Upper lobe of right lung (tissue), 1 donor: ENCODE measurements around the gene POLR3G. TPM values are rescaled to one million over a fixed set of nuclear protein-coding genes. Genes with fewer than 3 reads are reported as not detected.

Experiments
- ATAC-seq: fragments of 200-7000 bp; cut with Tn5 transposase; one replicate; pipeline ENCODE4 v1.9.1; 2020; ENCODE audit warnings: mild to moderate bottlenecking, moderate library complexity
- DNase-seq: peaks from one replicate; pipeline ENCODE4 v3.0.0-alpha.2; 2020
- H3K27ac ChIP-seq: fragments of 200-600 bp; one replicate; pipeline ENCODE4 v1.8.0; 2022
- H3K27me3 ChIP-seq: fragments of 200-600 bp; one replicate; pipeline ENCODE4 v1.8.0; 2022; ENCODE audit warnings: mild to moderate bottlenecking
- H3K36me3 ChIP-seq: fragments of 200-600 bp; one replicate; pipeline ENCODE4 v1.8.0; 2022
- H3K4me1 ChIP-seq: fragments of 200-600 bp; one replicate; pipeline ENCODE4 v1.8.0; 2022
- H3K4me3 ChIP-seq: fragments of 200-600 bp; one replicate; pipeline ENCODE4 v1.8.0; 2022; ENCODE audit warnings: mild to moderate bottlenecking
- H3K9me3 ChIP-seq: fragments of 200-600 bp; one replicate; pipeline ENCODE4 v1.8.0; 2022
- CTCF ChIP-seq: fragments of 200-600 bp; IDR thresholded peaks from one replicate; pipeline ENCODE4 v1.8.0; 2022; ENCODE audit warnings: antibody characterized with exemption
- intact Hi-C: fragments of 100-400 bp; cut with DNase I; formaldehyde crosslinking; loops from one replicate; pipeline ENCODE4 v1.11.0; 2022
- total RNA-seq: library from RNA; stranded (reverse); fragmentation: NEBNext Ultra II Directional; extraction: Animal tissue kit (Norgen Biotek cat#: 25700); gene quantifications from one replicate; pipeline ENCODE4 v1.2.1, GENCODE V29; 2021
- donor health status: DM: no; HTN: yes; CAD: no; lungs with severe emphysema.

POLR3G gene
- total RNA-seq, 1 donor from 2014 or later, result 0.93 TPM

DNA sequence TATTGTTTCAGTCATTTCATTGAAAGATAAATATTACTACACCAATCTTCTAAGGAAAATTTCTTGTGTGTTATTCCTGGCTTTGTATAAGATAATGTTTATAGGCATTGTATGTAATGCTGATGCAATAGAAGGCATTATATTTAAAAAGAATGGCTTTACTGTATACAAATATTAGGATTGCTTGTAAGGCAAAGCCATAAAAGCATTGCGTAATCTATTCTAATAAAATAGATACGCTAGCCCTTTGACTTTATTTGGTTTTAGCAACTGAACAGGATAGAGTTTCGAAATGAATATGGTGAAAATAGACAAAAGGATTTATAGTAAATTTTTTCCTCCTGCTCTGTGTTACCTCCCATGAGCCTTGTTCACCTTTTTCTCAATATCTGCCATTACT is 60.3 kb downstream of the POLR3G start:
- no peak for TF ChIP-seq CTCF
- ATAC-seq (no peak), DNase-seq (no peak)
- H3K27me3 ChIP-seq, result peaks cover 14% of the 10 kb centered on the region
- H3K27ac ChIP-seq, result no peak overlapping the region
- intact Hi-C loops, result no loop called here
- peaks cover 10% of the 10 kb centered on the region for H3K4me1 ChIP-seq
- no peaks in the 10 kb centered on the region for H3K9me3 ChIP-seq
- H3K4me3 ChIP-seq, result no peak overlapping the region
- H3K36me3 ChIP-seq, result no peaks in the 10 kb centered on the region

GRCh38 chr5:90542827-90543519 is 68.3 kb downstream of the POLR3G start:
- no peak overlapping the region for H3K4me3 ChIP-seq
- DNase-seq (no peak), ATAC-seq (no peak)
- H3K36me3 ChIP-seq, result no peaks in the 10 kb centered on the region
- H3K27ac ChIP-seq, result no peak overlapping the region
- TF ChIP-seq CTCF, result no peak
- no peaks in the 10 kb centered on the region for H3K9me3 ChIP-seq
- intact Hi-C loops, result no loop called here
- H3K4me1 ChIP-seq, result no peaks in the 10 kb centered on the region
- no peaks in the 10 kb centered on the region for H3K27me3 ChIP-seq

- H3K9me3 ChIP-seq, result no peaks in the 10 kb centered on the region
- no peaks in the 10 kb centered on the region for H3K4me1 ChIP-seq
- H3K4me3 ChIP-seq, result no peak overlapping the region
- TF ChIP-seq CTCF, result no peak
- ATAC-seq, result no peak
- intact Hi-C loops, result no loop called here
- H3K36me3 ChIP-seq, result no peaks in the 10 kb centered on the region
- H3K27me3 ChIP-seq, result no peaks in the 10 kb centered on the region
- no peak overlapping the region for H3K27ac ChIP-seq
- DNase-seq, result no peak
Observed at GRCh38 chr5:90545511-90545910, 70.8 kb downstream of the POLR3G start.

- ATAC-seq (no peak), DNase-seq (no peak)
- H3K4me1 ChIP-seq, result no peaks in the 10 kb centered on the region
- TF ChIP-seq CTCF, result no peak
- intact Hi-C loops, result no loop called here
- no peaks in the 10 kb centered on the region for H3K36me3 ChIP-seq
- no peak overlapping the region for H3K27ac ChIP-seq
- H3K9me3 ChIP-seq, result no peaks in the 10 kb centered on the region
- no peak overlapping the region for H3K4me3 ChIP-seq
- no peaks in the 10 kb centered on the region for H3K27me3 ChIP-seq
Observed at GRCh38 chr5:90546216-90546837, 71.7 kb downstream of the POLR3G start.

- H3K27ac ChIP-seq, result no peak overlapping the region
Observed at GRCh38 chr5:90547072-90547536, 72.4 kb downstream of the POLR3G start.

More at GRCh38 chr5:90547072-90547536, 72.4 kb downstream of the POLR3G start:
- Histone ChIP-seq H3K27me3 (no peaks in the 10 kb centered on the region), H3K9me3 (no peaks in the 10 kb centered on the region), H3K4me1 (no peaks in the 10 kb centered on the region), H3K36me3 (no peaks in the 10 kb centered on the region), H3K4me3 (no peak overlapping the region)
- intact Hi-C loops, result no loop called here
- no peak for DNase-seq
- TF ChIP-seq CTCF, result no peak
- peak; percentile 38 for ATAC-seq
